Neural progenitor cell (in vitro differentiated cells): ENCODE data around the gene SCAI.
"Not testable (repeated sequence)": the region's sequence is repeated elsewhere in the genome, so short reads cannot be mapped to it uniquely, and the experiment has no call there.

Source experiments
- CTCF ChIP-seq: fragments of 200-600 bp; sonication (generic); IDR thresholded peaks from 2 replicates; pipeline ENCODE4 v1.5.1; 2017; ENCODE audit warnings: antibody characterized with exemption, mild to moderate bottlenecking
- EZH2 ChIP-seq: fragments of 200-600 bp; sonication (generic); IDR thresholded peaks from 2 replicates; pipeline ENCODE4 v1.6.1; 2017; ENCODE audit warnings: antibody characterized with exemption, mild to moderate bottlenecking, moderate library complexity
- EZH2phosphoT487 ChIP-seq: fragments of 200-600 bp; sonication (generic); IDR thresholded peaks from 2 replicates; pipeline ENCODE4 v1.6.1; 2017; ENCODE audit warnings: antibody characterized with exemption

DNA sequence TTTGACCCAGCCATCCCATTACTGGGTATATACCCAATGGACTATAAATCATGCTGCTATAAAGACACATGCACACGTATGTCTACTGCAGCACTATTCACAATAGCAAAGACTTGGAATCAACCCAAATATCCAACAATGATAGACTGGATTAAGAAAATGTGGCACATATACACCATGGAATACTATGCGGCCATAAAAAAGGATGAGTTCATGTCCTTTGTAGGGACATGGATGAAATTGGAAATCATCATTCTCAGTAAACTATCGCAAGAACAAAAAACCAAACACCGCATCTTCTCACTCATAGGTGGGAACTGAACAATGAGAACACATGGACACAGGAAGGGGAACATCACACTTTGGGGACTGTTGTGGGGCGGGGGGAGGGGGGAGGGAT is 127.7 kb downstream of the SCAI start:
- TF ChIP-seq CTCF, EZH2, EZH2phosphoT487: not testable (repeated sequence)
